ENCODE results near the gene TUB.

GRCh38 chr11:8100605-8101004 is 19.6 kb downstream of the TUB start:
- TF ChIP-seq POLR2A (IDR thresholded peaks at IDR 0.05) (no peak), CTCF (IDR thresholded peaks at IDR 0.05) (no peak)

Data from body of pancreas (tissue), 4 donors.